Stimulated activated CD8-positive, alpha-beta memory T cell treated with anti-CD3 and anti-CD28 coated beads, Interleukin-4, amount 100 ng/mL, for 4 hours (primary cell): ENCODE data around the gene DOHH.
"Not testable (repeated sequence)": the region's sequence is repeated elsewhere in the genome, so short reads cannot be mapped to it uniquely, and the experiment has no call there.

Experiments used
- DNase-seq, 2 donors: peaks; one replicate each; pipeline ENCODE4 v3.0.0-alpha.2; 2020; ENCODE audit warnings: low read depth in 2 of 2, low spot score in 1 of 2

The DOHH gene

GRCh38 chr19:3534375-3535234, 34.1 kb upstream of the DOHH start:
- DNase-seq = no peak

DNA sequence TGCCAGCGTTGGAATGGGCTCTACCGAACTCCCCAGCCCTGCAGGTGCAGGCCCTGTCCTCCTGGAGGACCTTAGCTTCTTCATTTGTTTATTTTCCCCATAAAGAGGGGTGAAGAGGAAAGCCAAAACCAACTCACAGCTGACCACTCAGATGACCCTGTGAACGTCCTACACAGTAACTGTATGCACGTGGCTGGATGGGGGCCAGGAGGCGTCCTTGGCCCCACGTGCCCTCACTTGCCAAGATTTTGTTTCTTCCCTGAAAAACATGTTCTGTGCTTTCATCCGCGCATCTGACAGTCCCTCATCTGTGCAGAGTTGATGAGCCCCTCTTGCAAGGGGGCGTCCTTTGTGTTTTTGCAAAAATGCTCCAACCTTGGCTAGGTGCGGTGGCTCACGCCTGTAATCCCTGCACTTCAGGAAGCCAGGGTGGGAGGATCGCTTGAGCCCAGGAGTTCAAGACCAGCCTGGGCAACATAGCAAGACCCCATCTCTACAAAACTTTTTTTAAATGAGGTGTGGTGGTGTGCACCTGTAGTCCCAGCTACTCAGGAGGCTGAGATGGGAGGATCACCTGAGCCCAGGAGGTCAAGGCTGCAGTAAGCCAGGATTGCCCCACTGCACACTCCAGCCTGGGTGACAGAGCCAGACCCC, 33.2 kb upstream of the DOHH start:
- no peak for DNase-seq

GRCh38 chr19:3533033-3533432, 32.6 kb upstream of the DOHH start:
- DNase-seq = no peak

DNA sequence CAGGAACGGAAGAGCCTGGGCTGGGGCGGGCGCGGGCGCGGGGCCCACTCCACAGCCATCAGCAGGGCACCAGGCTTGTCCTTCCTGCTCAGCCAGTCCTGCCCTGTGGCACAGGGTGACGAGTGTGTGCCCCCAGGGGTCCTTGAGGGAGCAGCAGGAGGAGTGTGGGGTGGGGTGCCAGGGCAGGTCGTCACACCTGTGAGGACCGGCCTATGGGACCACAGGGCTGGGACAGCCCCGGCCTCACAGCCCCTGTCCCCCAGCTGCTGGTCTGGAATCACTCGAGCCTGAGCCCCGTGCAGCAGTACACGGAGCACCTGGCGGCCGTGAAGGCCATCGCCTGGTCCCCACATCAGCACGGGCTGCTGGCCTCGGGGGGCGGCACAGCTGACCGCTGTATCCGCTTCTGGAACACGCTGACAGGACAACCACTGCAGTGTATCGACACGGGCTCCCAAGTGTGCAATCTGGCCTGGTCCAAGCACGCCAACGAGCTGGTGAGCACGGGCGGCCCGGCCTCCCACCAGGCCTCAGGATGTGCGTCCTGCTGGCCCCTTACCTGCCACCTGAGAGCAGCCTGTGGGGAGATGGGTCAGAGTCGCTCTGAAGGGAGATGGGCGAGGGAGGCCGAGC, 31.8 kb upstream of the DOHH start:
- no peak for DNase-seq

DNA sequence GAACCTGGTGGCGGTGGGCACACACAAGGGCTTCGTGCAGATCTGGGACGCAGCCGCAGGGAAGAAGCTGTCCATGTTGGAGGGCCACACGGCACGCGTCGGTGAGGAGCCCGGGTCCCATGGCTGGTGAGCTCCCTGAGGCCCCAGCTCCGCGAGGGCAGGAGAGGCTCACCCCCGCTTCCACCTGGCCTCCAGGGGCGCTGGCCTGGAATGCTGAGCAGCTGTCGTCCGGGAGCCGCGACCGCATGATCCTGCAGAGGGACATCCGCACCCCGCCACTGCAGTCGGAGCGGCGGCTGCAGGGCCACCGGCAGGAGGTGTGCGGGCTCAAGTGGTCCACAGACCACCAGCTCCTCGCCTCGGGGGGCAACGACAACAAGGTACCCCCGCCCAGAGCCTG, 31.2 kb upstream of the DOHH start:
- no peak for DNase-seq

- no peak for DNase-seq
Observed at GRCh38 chr19:3530389-3530788, 29.9 kb upstream of the DOHH start.

GRCh38 chr19:3529299-3529698, 28.8 kb upstream of the DOHH start:
- DNase-seq = not testable (repeated sequence)

- DNase-seq = no peak
Observed at GRCh38 chr19:3528539-3529211, 28.2 kb upstream of the DOHH start.

DNA sequence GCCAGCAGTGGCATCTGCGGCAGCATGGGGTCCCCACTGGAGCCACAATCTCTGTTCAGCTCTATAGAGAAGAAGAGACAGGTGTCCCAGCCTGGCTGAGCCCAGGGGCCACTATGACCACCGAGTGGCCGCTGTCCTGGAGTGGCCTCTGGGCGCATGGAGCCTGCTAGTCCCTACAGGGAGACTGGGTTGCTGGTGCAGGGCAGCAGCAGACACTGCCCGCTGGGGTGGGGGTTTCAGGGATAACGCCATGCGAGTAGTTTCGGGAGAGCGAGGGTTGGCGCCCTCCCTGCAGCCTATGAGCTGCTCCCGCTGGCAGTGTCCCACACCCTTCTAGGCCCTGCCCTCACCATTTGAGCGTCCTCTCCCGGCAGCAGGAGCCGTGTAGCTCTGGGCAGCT, 27.6 kb upstream of the DOHH start:
- DNase-seq = no peak

DNA sequence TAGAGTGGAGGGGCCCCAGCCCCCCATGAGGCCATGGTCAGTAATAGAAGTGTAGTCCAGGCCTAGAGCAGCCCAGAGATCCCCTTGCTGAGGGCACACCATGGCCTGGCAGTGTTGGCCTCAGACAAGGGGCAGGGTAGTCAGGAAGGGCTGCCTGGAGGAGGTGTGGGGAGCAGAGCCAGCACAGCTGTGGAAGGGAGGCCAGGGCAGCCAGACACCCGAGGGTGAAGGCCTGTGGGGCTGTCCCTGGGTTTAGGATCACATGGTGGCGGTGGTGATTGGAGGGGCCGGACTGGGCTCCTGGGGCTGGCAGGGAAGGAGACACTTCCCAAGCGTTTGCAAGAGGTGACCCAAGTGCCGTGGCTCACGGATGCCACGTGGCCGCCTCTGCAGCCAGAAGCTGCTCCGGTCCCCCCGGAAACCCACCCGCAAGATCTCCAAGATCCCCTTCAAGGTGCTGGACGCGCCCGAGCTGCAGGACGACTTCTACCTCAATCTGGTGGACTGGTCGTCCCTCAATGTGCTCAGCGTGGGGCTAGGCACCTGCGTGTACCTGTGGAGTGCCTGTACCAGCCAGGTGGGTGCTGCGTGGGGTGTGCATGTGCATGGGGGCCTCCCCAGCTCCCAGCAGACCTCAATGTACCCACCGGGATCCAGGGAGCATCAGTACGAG, 26.9 kb upstream of the DOHH start:
- no peak for DNase-seq

DNA sequence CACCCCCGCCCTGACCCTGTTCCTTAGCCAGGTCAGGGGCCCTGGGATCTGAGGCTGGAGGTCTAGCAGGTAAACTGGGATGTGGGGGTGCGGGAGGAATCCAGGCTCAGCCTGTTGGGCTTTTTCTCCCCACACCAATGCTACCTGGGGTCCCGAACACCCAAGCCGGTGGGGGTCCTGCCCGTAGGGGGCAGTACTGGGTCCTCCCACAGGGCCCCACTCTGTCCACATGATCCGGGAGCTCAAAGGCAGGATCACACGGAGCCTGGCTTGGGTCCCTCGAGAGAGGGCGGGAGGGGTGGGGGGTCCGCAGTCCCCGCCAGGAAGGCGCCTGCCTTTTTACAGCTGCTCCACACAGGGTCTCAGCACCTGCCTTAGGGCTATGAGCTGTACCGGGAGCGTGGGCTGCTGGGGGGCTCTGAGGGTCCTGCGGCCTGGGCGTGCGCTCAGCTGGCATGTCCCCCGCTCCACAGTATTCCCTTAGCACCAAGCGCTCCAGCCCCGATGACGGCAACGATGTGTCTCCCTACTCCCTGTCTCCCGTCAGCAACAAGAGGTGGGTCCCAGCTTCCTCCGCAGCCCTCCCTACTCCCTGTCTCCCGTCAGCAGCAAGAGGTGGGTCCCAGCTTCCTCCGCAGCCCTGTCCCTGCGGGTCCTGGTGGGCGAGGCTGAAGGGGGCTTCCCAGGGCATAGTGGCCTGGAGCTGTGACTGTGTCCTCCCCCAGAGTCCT, 26.2 kb upstream of the DOHH start:
- no peak for DNase-seq

DNA sequence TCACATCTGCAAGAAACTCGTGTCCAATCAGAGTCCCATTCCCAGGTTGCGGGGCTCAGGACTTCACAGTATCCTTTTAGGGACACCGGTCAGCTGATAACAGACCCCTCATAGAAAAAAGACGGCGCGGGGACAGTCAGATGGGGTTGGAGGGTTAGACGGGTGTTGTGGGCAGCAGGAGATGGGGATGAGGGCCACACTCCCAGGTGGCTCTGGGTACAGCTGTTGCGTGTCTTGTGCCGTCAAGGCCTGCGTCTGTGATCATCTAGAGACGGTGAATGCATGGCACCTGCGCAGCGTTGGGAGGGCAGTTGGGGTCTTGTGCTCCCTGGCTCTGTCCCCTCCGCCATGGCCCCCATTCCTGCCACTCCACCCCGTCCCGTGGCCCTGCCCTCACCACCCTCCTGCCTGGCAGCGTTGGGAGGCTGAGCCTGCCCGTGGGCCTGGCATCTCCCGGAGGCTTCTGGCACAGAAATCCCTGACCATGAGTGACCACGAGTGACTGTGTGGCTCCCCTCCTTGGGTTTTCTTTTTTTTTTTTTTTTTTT, 24.5 kb upstream of the DOHH start:
- DNase-seq = no peak

- DNase-seq = no peak
Observed at GRCh38 chr19:3524078-3524842, 23.8 kb upstream of the DOHH start.

DNA sequence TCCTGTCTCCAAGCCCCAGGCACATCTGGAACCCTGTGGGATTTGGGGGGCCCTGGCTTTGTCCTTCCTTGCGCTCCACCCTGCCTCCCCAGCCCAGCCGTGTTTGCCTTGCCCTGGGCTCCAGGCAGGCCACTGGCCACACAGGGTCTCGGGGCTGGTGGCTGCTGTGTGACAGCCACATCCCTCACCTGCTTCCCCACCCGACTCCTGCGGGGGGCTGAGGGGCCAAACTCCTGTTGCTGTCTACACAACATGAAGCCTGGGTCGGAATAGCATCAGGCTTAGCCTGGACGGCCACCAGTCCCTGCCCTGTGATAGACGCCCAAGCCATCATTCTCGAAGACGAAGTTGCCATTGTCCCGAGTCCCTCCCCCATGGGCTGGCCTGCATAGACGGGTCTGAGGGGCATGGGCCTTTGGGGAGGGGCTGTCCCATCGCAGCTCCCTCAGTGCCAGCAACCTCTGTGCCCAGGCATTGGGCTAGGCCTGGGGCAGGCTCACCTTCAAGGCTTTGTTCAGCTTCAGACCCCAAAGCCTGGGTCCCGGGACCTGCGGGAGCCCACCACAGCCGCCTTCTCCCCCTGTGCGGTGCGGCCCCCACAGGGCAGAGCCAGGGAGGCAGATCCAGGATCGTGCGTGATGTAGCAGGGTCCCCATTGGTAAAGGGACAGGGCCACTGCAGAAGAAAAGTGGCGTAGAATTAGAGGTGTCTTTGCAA, 23.0 kb upstream of the DOHH start:
- DNase-seq = no peak

- no peak for DNase-seq
Observed at GRCh38 chr19:3522421-3523360, 22.2 kb upstream of the DOHH start.

GRCh38 chr19:3521104-3521445, 20.6 kb upstream of the DOHH start:
- no peak for DNase-seq

DNA sequence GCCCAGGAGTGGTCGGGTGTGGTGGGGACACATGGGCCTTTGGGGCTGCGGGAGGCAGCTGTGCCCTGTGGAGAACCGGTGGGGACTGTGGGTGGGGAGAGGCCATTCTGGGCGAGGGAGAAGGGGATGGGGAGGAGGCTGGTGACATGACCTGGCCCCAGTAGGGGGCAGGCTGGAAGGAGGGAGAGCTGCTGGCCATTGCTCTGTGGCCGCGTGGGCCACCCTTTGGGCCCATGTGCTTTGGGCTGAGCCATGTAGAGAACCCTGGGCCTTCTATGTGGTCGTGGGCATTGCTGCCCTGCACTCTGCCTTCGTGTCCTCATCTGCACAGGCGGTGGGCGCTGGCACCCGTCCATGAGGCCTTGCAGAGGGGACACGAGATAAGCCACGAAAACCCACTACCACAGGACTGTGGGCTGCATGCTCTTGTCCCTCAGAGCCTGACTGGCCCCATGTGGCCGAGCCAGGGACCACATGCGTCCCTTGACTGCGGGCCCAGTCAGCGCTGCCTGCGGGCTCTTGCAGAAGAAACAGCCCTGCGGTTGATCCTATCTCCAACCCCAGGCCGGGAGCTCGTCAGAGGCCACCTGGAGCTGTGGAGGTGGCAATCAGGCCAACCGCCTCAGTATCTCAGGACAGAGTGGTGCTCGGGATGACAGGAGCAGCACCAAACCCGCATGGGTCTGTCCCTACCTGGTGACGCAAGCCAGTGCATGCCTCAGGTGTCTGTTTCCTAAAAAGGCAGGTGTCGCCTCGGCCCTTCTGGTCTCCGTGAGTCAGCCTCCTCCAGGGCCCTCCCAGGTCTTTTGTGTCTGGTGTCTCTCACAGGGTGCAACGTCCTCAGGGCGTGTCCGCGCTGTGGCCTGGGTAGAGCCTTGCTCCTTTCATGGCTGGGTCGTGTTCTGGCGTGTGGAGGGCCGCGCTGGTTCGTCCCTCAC, 20.0 kb upstream of the DOHH start:
- no peak for DNase-seq
